Hepatocyte (in vitro differentiated cells): Measurements from ENCODE around the gene MCM6. TPM values are rescaled to one million over a fixed set of nuclear protein-coding genes. Genes with fewer than 3 reads are reported as not detected.
A peak's percentile ranks its signal among the peaks of the same experiment; 100 is the strongest.
"Not testable (repeated sequence)": the region's sequence is repeated elsewhere in the genome, so short reads cannot be mapped to it uniquely, and the experiment has no call there.

ENCODE experiments used
- DNase-seq: peaks from one replicate; pipeline ENCODE4 v3.0.0-alpha.2; 2016; ENCODE audit warnings: low spot score
- H2AFZ ChIP-seq: fragments of 200-600 bp; sonication (generic); 2 replicates; pipeline ENCODE4 v1.6.0; 2016; ENCODE audit warnings: antibody characterized with exemption, mild to moderate bottlenecking
- H3K27ac ChIP-seq: fragments of 200-600 bp; sonication (generic); 2 replicates; pipeline ENCODE4 v1.5.1; 2016; ENCODE audit warnings: mild to moderate bottlenecking
- H3K27me3 ChIP-seq: fragments of 200-600 bp; sonication (generic); 2 replicates; pipeline ENCODE4 v1.6.1; 2016
- H3K36me3 ChIP-seq: fragments of 200-600 bp; sonication (generic); replicated peaks from 2 replicates; pipeline ENCODE4 v1.5.1; 2016; ENCODE audit warnings: low read depth; ENCODE audit not compliant: insufficient read depth
- H3K4me1 ChIP-seq: fragments of 200-600 bp; sonication (generic); 2 replicates; pipeline ENCODE4 v1.5.1; 2016; ENCODE audit warnings: mild to moderate bottlenecking, moderate library complexity; ENCODE audit not compliant: insufficient read depth
- H3K4me2 ChIP-seq: fragments of 200-600 bp; sonication (generic); 2 replicates; pipeline ENCODE4 v1.6.0; 2016
- H3K4me3 ChIP-seq: fragments of 200-600 bp; sonication (generic); 2 replicates; pipeline ENCODE4 v1.5.1; 2016; ENCODE audit warnings: mild to moderate bottlenecking
- H3K79me2 ChIP-seq: fragments of 200-600 bp; sonication (generic); 2 replicates; pipeline ENCODE4 v1.6.0; 2017; ENCODE audit warnings: mild to moderate bottlenecking
- H3K9me2 ChIP-seq: fragments of 200-600 bp; sonication (generic); replicated peaks from 2 replicates; pipeline ENCODE4 v1.6.0; 2017; ENCODE audit warnings: mild to moderate bottlenecking; ENCODE audit not compliant: insufficient read depth
- H3K9me3 ChIP-seq: fragments of 200-600 bp; sonication (generic); 2 replicates; pipeline ENCODE4 v1.5.1; 2016; ENCODE audit warnings: low read depth, mild to moderate bottlenecking
- H4K20me1 ChIP-seq: fragments of 200-600 bp; sonication (generic); 2 replicates; pipeline ENCODE4 v1.6.0; 2016; ENCODE audit warnings: mild to moderate bottlenecking; ENCODE audit not compliant: insufficient read depth, poor library complexity, severe bottlenecking
- EZH2 ChIP-seq: fragments of 200-600 bp; sonication (generic); IDR thresholded peaks from 2 replicates; pipeline ENCODE4 v1.6.1; 2016; ENCODE audit warnings: antibody characterized with exemption, mild to moderate bottlenecking, borderline replicate concordance
- EZH2phosphoT487 ChIP-seq: fragments of 200-600 bp; sonication (generic); IDR thresholded peaks from one replicate; pipeline ENCODE4 v1.6.1; 2018; ENCODE audit warnings: antibody characterized with exemption, mild to moderate bottlenecking, low read depth, moderate library complexity; ENCODE audit not compliant: unreplicated experiment, severe bottlenecking
- WGBS: methylation state at CpG from one replicate; pipeline ENCODE4 v1.1.6; 2016; ENCODE audit warnings: low lambda C conversion rate; ENCODE audit errors: missing lambda C conversion rate; 5-methylcytosine and 5-hydroxymethylcytosine counted together
- polyA plus RNA-seq: library from polyadenylated mRNA; unstranded; fragments of >200 nt; fragmentation: Nextera tagmentation; extraction: Ambion mirVana; gene quantifications from 2 replicates; pipeline ENCODE4 v1.2.1, GENCODE V29; 2016
- total RNA-seq: library from RNA; depleted of rRNA; stranded (reverse); fragments of >200 nt; gene quantifications from 2 replicates; pipeline ENCODE4 v1.2.3, GENCODE V29; 2014
- TF ChIP-seq, protein P1 (sequence below): fragments of 200-600 bp; sonication (generic); IDR thresholded peaks from 2 replicates; pipeline ENCODE4 v1.5.1; 2016; ENCODE audit warnings: antibody characterized with exemption, mild to moderate bottlenecking; ENCODE audit not compliant: poor library complexity

Gene MCM6
- total and polyA plus RNA-seq, 2 experiments from 2014 or later = 8.3 to 17.9 TPM

DNA sequence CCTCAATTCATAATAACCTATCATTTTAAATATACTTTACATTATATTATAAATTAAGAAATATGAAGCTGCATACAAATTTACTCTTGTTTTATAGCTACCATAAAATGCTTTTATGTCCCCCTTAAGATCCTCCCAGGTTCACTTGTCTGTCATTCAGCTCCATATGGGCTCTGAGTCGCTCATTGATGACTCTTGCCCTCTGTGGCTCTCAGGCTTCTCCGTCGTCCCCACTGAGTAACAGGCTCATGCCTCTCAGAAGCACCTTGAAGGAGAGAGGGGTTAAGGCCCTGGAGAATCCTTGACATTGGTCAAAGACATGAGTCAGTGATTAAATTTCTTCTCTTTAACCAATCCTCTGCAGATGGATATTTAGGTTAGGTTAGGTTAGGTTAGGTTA is 6.2 kb upstream of the MCM6 start:
- no peaks in the 10 kb centered on the region for H4K20me1 ChIP-seq
- H3K4me1 ChIP-seq = no peaks in the 10 kb centered on the region
- WGBS = 54% methylated on average over 3 of the region's 3 CpGs
- H2AFZ ChIP-seq = no peak overlapping the region
- DNase-seq = no peak
- H3K36me3 ChIP-seq = no peaks in the 10 kb centered on the region
- TF ChIP-seq, protein P1, sequence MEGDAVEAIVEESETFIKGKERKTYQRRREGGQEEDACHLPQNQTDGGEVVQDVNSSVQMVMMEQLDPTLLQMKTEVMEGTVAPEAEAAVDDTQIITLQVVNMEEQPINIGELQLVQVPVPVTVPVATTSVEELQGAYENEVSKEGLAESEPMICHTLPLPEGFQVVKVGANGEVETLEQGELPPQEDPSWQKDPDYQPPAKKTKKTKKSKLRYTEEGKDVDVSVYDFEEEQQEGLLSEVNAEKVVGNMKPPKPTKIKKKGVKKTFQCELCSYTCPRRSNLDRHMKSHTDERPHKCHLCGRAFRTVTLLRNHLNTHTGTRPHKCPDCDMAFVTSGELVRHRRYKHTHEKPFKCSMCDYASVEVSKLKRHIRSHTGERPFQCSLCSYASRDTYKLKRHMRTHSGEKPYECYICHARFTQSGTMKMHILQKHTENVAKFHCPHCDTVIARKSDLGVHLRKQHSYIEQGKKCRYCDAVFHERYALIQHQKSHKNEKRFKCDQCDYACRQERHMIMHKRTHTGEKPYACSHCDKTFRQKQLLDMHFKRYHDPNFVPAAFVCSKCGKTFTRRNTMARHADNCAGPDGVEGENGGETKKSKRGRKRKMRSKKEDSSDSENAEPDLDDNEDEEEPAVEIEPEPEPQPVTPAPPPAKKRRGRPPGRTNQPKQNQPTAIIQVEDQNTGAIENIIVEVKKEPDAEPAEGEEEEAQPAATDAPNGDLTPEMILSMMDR = no peak
- TF ChIP-seq EZH2 = no peak
- TF ChIP-seq EZH2phosphoT487 = no peak
- no peaks in the 10 kb centered on the region for H3K79me2 ChIP-seq
- H3K9me3 ChIP-seq = no peaks in the 10 kb centered on the region
- H3K9me2 ChIP-seq = no peaks in the 10 kb centered on the region
- no peak overlapping the region for H3K27ac ChIP-seq
- H3K27me3 ChIP-seq = no peaks in the 10 kb centered on the region
- no peak overlapping the region for H3K4me2 ChIP-seq
- H3K4me3 ChIP-seq = no peak overlapping the region

- Histone ChIP-seq H3K4me2 (peak overlapping the region; percentile 72), H2AFZ (peak overlapping the region; percentile 59), H3K79me2 (peaks cover 22% of the 10 kb centered on the region)
- not testable (repeated sequence) for H3K27ac ChIP-seq, H4K20me1 ChIP-seq, H3K36me3 ChIP-seq, H3K9me3 ChIP-seq, H3K4me3 ChIP-seq, H3K9me2 ChIP-seq, H3K4me1 ChIP-seq, H3K27me3 ChIP-seq, DNase-seq
- WGBS = 89% methylated on average over 15 of the region's 15 CpGs
Measured at GRCh38 chr2:135876770-135877169, 527 bp upstream of the MCM6 start.

GRCh38 chr2:135875491-135876065 is 665 bp downstream of the MCM6 start:
- peaks cover 22% of the 10 kb centered on the region for H3K79me2 ChIP-seq
- H3K9me3 ChIP-seq = no peaks in the 10 kb centered on the region
- peak overlapping the region; percentile 68 for H2AFZ ChIP-seq
- no peaks in the 10 kb centered on the region for H3K36me3 ChIP-seq
- under 1% methylated on average over 26 of the region's 26 CpGs for WGBS
- TF ChIP-seq EZH2 (no peak), EZH2phosphoT487 (no peak)
- TF ChIP-seq, protein P1 = no peak
- H4K20me1 ChIP-seq = no peaks in the 10 kb centered on the region
- H3K27me3 ChIP-seq = no peaks in the 10 kb centered on the region
- peak overlapping the region; percentile 80 for H3K27ac ChIP-seq
- H3K4me2 ChIP-seq = peak overlapping the region; percentile 99
- H3K4me1 ChIP-seq = peaks cover 5% of the 10 kb centered on the region
- H3K4me3 ChIP-seq = peak overlapping the region; percentile 49
- DNase-seq = peak; percentile 69
- no peaks in the 10 kb centered on the region for H3K9me2 ChIP-seq

DNA sequence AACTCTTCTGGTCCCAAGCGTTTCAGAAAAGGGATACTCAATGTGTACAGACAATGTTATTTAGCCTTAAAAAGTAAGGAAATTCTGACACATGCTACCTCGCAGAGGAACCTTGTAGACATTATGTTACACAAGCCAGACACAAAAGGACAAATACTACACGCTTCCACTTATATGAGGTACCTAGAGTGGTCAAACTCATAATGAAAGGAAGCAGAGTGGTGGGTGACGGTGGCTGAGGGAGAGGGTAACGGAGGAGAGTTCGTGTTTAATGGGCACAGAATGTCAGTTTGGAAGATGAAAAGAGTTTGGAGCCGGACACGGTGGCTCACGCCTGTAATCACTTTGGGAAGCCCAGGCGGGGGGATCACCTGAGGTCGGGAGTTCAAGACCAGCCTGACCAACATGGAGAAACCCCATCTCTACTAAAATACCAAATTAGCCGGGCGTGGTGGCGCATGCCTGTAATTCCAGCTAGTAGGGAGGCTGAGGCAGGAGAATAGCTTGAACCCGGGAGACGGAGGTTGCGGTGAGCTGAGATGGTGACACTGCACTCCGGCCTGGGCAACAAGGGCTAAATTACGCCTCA is 1.4 kb downstream of the MCM6 start:
- no peaks in the 10 kb centered on the region for H3K9me3 ChIP-seq
- no peak for DNase-seq
- H3K36me3 ChIP-seq = no peaks in the 10 kb centered on the region
- H3K27ac ChIP-seq = no peak overlapping the region
- no peak overlapping the region for H2AFZ ChIP-seq
- no peaks in the 10 kb centered on the region for H3K27me3 ChIP-seq
- H3K4me3 ChIP-seq = peak overlapping the region; percentile 49
- TF ChIP-seq EZH2 (no peak), EZH2phosphoT487 (no peak)
- TF ChIP-seq, protein P1 = no peak
- H3K79me2 ChIP-seq = peaks cover 22% of the 10 kb centered on the region
- H3K9me2 ChIP-seq = no peaks in the 10 kb centered on the region
- WGBS = 67% methylated on average over 19 of the region's 19 CpGs
- H4K20me1 ChIP-seq = no peaks in the 10 kb centered on the region
- peak overlapping the region; percentile 99 for H3K4me2 ChIP-seq
- peaks cover 5% of the 10 kb centered on the region for H3K4me1 ChIP-seq
